Mucosa of gallbladder (tissue), 1 donor: ENCODE results near the gene FSCB. TPM values are rescaled to one million over a fixed set of nuclear protein-coding genes. Genes with fewer than 3 reads are reported as not detected.
"Not testable (repeated sequence)": the region's sequence is repeated elsewhere in the genome, so short reads cannot be mapped to it uniquely, and the experiment has no call there.

Experiments used
- DNase-seq: peaks from one replicate; pipeline ENCODE4 v3.0.0-alpha.2; 2020; ENCODE audit warnings: low spot score
- total RNA-seq: library from RNA; stranded (reverse); gene quantifications from one replicate; pipeline ENCODE4 v1.2.1, GENCODE V29; 2021
- donor health status: DM: no; HTN: no; CAD: no.

FSCB gene
- not detected for total RNA-seq

GRCh38 chr14:44507183-44507582, at the start of gene FSCB:
TSS of gene FSCB (minus strand) at chr14:44507283. CDS start at chr14:44506987, 296 bp downstream.
- DNase-seq: no peak

GRCh38 chr14:44531658-44532057, 24.6 kb upstream of the FSCB start:
- no peak for DNase-seq

GRCh38 chr14:44530475-44530874, 23.4 kb upstream of the FSCB start:
- DNase-seq: no peak

GRCh38 chr14:44529026-44529425, 21.9 kb upstream of the FSCB start:
- DNase-seq: no peak

GRCh38 chr14:44528180-44528579, 21.1 kb upstream of the FSCB start:
- no peak for DNase-seq

GRCh38 chr14:44525237-44525636, 18.2 kb upstream of the FSCB start:
- DNase-seq: no peak

GRCh38 chr14:44515668-44516067, 8.6 kb upstream of the FSCB start:
- not testable (repeated sequence) for DNase-seq

GRCh38 chr14:44508834-44509233, 1.8 kb upstream of the FSCB start:
- DNase-seq: no peak

GRCh38 chr14:44505588-44505987, 1.5 kb downstream of the FSCB start:
- no peak for DNase-seq

- no peak for DNase-seq
Measured at GRCh38 chr14:44497148-44497547, 9.9 kb downstream of the FSCB start.

- DNase-seq: no peak
Measured at GRCh38 chr14:44494137-44494536, 12.9 kb downstream of the FSCB start.

GRCh38 chr14:44490966-44491365, 16.1 kb downstream of the FSCB start:
- DNase-seq: no peak

GRCh38 chr14:44477953-44478352, 29.1 kb downstream of the FSCB start:
- no peak for DNase-seq

- DNase-seq: no peak
Measured at GRCh38 chr14:44468771-44469170, 38.3 kb downstream of the FSCB start.

- no peak for DNase-seq
Measured at GRCh38 chr14:44463356-44464004, 43.6 kb downstream of the FSCB start.

GRCh38 chr14:44462381-44462780, 44.7 kb downstream of the FSCB start:
- no peak for DNase-seq

GRCh38 chr14:44461811-44462210, 45.3 kb downstream of the FSCB start:
- no peak for DNase-seq
